ENCODE measurements around the gene MPG.

MPG gene

GRCh38 chr16:60166-60565 is 17.9 kb upstream of the MPG start:
- Histone ChIP-seq H3K79me2 (ENCODE audit: insufficient read depth, low read length) (peaks cover 6% of the 10 kb centered on the region), H3K4me2 (ENCODE audit: insufficient read depth, low read length) (no peak overlapping the region), H3K27me3 (ENCODE audit: insufficient read depth, low read length, poor library complexity) (no peaks in the 10 kb centered on the region), H3K36me3 (ENCODE audit: insufficient read depth, low read length) (peaks cover 32% of the 10 kb centered on the region), H3K9me3 (ENCODE audit: insufficient read depth, low read length, severe bottlenecking) (no peaks in the 10 kb centered on the region), H3K4me3 (ENCODE audit: low read depth in 1 of 2, low read length in 2 of 2) (no peak overlapping the region), H3K9ac (ENCODE audit: low read depth, low read length) (no peak overlapping the region), H2AFZ (ENCODE audit: low read depth, low read length) (no peak overlapping the region), H3K27ac (ENCODE audit: low read length) (no peak overlapping the region), H4K20me1 (ENCODE audit: insufficient read depth, low read length) (0 out of 2 replicates have a peak, but pooled peaks cover 5% of the 10 kb centered on the region), H3K4me1 (ENCODE audit: insufficient read depth, low read length) (peaks cover 7% of the 10 kb centered on the region)
- TF ChIP-seq EZH2 (IDR thresholded peaks at IDR 0.05; ENCODE audit: borderline replicate concordance, low read depth, low read length, severe bottlenecking) (no peak), CTCF (IDR thresholded peaks at IDR 0.05; ENCODE audit: borderline replicate concordance, extremely low read depth, low read length, poor library complexity, severe bottlenecking) (no peak)
- ATAC-seq (ENCODE audit: insufficient read depth, low read depth) (no peak), DNase-seq (no peak)

- no peak overlapping the region for H2AFZ ChIP-seq (ENCODE audit: low read depth, low read length)
- H3K36me3 ChIP-seq (ENCODE audit: insufficient read depth, low read length) = peaks cover 22% of the 10 kb centered on the region
- no peaks in the 10 kb centered on the region for H4K20me1 ChIP-seq (ENCODE audit: insufficient read depth, low read length)
- no peak overlapping the region for H3K4me3 ChIP-seq (ENCODE audit: low read depth in 1 of 2, low read length in 2 of 2)
- H3K27me3 ChIP-seq (ENCODE audit: insufficient read depth, low read length, poor library complexity) = no peaks in the 10 kb centered on the region
- H3K79me2 ChIP-seq (ENCODE audit: insufficient read depth, low read length) = no peaks in the 10 kb centered on the region
- H3K9me3 ChIP-seq (ENCODE audit: insufficient read depth, low read length, severe bottlenecking) = no peaks in the 10 kb centered on the region
- no peak for TF ChIP-seq EZH2 (IDR thresholded peaks at IDR 0.05; ENCODE audit: borderline replicate concordance, low read depth, low read length, severe bottlenecking)
- no peak for TF ChIP-seq CTCF (IDR thresholded peaks at IDR 0.05; ENCODE audit: borderline replicate concordance, extremely low read depth, low read length, poor library complexity, severe bottlenecking)
- no peak for DNase-seq
- no peaks in the 10 kb centered on the region for H3K4me1 ChIP-seq (ENCODE audit: insufficient read depth, low read length)
- no peak overlapping the region for H3K4me2 ChIP-seq (ENCODE audit: insufficient read depth, low read length)
- ATAC-seq (ENCODE audit: insufficient read depth, low read depth) = no peak
- H3K27ac ChIP-seq (ENCODE audit: low read length) = no peak overlapping the region
- no peak overlapping the region for H3K9ac ChIP-seq (ENCODE audit: low read depth, low read length)
Observed at GRCh38 chr16:60929-61878, 16.8 kb upstream of the MPG start.

GRCh38 chr16:61879-62281 is 16.1 kb upstream of the MPG start:
- Histone ChIP-seq H3K27ac (ENCODE audit: low read length) (no peak overlapping the region), H3K27me3 (ENCODE audit: insufficient read depth, low read length, poor library complexity) (no peaks in the 10 kb centered on the region), H2AFZ (ENCODE audit: low read depth, low read length) (no peak overlapping the region), H3K4me2 (ENCODE audit: insufficient read depth, low read length) (no peak overlapping the region), H3K79me2 (ENCODE audit: insufficient read depth, low read length) (no peaks in the 10 kb centered on the region), H3K4me3 (ENCODE audit: low read depth in 1 of 2, low read length in 2 of 2) (no peak overlapping the region), H3K9ac (ENCODE audit: low read depth, low read length) (no peak overlapping the region), H3K36me3 (ENCODE audit: insufficient read depth, low read length) (peaks cover 16% of the 10 kb centered on the region), H4K20me1 (ENCODE audit: insufficient read depth, low read length) (0 out of 2 replicates have a peak, but pooled peaks cover 3% of the 10 kb centered on the region), H3K9me3 (ENCODE audit: insufficient read depth, low read length, severe bottlenecking) (no peaks in the 10 kb centered on the region), H3K4me1 (ENCODE audit: insufficient read depth, low read length) (no peaks in the 10 kb centered on the region)
- TF ChIP-seq CTCF (IDR thresholded peaks at IDR 0.05; ENCODE audit: borderline replicate concordance, extremely low read depth, low read length, poor library complexity, severe bottlenecking) = no peak
- no peak for TF ChIP-seq EZH2 (IDR thresholded peaks at IDR 0.05; ENCODE audit: borderline replicate concordance, low read depth, low read length, severe bottlenecking)
- no peak for DNase-seq
- no peak for ATAC-seq (ENCODE audit: insufficient read depth, low read depth)
